ENCODE results near the gene METTL21A. TPM values are rescaled to one million over a fixed set of nuclear protein-coding genes. Genes with fewer than 3 reads are reported as not detected.
A peak's percentile ranks its signal among the peaks of the same experiment; 100 is the strongest.

METTL21A gene
- total RNA-seq, 2 experiments from 2014 or later: 10.8 to 11.9 TPM

DNA sequence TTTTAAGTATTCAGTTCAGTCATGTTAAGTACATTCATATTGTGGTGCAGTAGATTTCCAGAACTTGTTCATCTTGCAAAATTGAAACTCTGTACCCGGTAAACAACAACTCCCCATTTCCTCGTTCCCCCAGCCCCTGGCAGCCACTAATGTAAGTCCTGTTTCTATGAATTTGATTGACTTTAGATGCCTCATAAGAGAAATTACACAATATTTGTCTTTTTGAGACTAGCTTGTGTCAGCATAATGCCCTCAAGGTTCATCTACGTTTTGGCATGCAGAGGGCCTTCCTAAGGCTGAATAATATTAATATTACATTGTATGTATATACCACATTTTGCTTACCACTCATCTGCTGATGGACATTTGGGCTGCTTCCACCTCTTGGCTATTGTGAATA lies 30.9 kb downstream of the METTL21A start:
- intact Hi-C loops (cut with DNase I, micrococcal nuclease): no loop called here
- ChIA-PET POLR2A (interaction anchor here (0.6 kb wide), 1 partner anchor 69 kb away, joined by 3 read pairs; no protein-coding TSS in a partner anchor), CTCF (no interaction called here)
- peaks cover 85% of the 10 kb centered on the region for H3K36me3 Mint-ChIP-seq (ENCODE audit: low read depth)
- ATAC-seq (ENCODE audit: poor library complexity) (no peak), DNase-seq (no peak)
- no peak overlapping the region for H3K4me3 ChIP-seq (ENCODE audit: low read length)
- no peaks in the 10 kb centered on the region for H3K27me3 ChIP-seq (ENCODE audit: control insufficient read depth in 1 of 2, insufficient read depth in 2 of 2, low read length in 2 of 2)
- H3K27ac ChIP-seq (ENCODE audit: low read depth in 1 of 2, low read length in 2 of 2): no peak overlapping the region
- no peak overlapping the region for H3K4me3 Mint-ChIP-seq
- H3K9me3 Mint-ChIP-seq: peaks cover 6% of the 10 kb centered on the region
- H3K4me1 Mint-ChIP-seq (ENCODE audit: low read depth): peaks cover 8% of the 10 kb centered on the region
- TF ChIP-seq, protein P1, sequence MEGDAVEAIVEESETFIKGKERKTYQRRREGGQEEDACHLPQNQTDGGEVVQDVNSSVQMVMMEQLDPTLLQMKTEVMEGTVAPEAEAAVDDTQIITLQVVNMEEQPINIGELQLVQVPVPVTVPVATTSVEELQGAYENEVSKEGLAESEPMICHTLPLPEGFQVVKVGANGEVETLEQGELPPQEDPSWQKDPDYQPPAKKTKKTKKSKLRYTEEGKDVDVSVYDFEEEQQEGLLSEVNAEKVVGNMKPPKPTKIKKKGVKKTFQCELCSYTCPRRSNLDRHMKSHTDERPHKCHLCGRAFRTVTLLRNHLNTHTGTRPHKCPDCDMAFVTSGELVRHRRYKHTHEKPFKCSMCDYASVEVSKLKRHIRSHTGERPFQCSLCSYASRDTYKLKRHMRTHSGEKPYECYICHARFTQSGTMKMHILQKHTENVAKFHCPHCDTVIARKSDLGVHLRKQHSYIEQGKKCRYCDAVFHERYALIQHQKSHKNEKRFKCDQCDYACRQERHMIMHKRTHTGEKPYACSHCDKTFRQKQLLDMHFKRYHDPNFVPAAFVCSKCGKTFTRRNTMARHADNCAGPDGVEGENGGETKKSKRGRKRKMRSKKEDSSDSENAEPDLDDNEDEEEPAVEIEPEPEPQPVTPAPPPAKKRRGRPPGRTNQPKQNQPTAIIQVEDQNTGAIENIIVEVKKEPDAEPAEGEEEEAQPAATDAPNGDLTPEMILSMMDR (IDR thresholded peaks at IDR 0.05): no peak
- H3K27me3 Mint-ChIP-seq: no peaks in the 10 kb centered on the region
- peak overlapping the region; percentile 18 for H3K27ac Mint-ChIP-seq
- H3K4me1 ChIP-seq (ENCODE audit: insufficient read depth, low read length): no peaks in the 10 kb centered on the region
- H3K9me3 ChIP-seq (ENCODE audit: control insufficient read depth in 1 of 2, insufficient read depth in 1 of 2, low read length in 2 of 2): peaks cover 11 to 12% of the 10 kb centered on the region in 2 experiments
- peaks cover 67% of the 10 kb centered on the region for H3K36me3 ChIP-seq (ENCODE audit: insufficient read depth, low read length)

DNA sequence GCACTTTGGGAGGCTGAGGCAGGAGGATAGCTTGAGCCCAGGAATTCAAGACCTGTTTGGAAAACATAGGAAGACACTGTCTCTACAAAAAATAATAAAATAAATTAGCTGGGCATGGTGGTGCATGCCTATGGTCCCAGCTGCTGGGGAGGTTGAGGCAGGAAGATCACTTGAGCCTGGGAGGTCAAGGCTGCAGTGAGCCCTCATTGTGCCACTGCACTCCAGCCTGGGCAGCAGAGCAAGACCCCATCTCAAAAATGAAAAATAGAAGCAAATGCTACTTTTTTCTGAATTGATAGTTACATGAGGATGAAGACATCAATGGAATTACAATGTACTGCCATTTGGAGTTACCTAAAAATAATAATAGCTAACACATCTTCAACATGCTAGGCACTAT lies 31.9 kb downstream of the METTL21A start:
- Histone ChIP-seq H3K27ac (ENCODE audit: low read depth in 1 of 2, low read length in 2 of 2) (no peak overlapping the region), H3K27me3 (ENCODE audit: control insufficient read depth in 1 of 2, insufficient read depth in 2 of 2, low read length in 2 of 2) (no peaks in the 10 kb centered on the region), H3K4me3 (ENCODE audit: low read length) (no peak overlapping the region), H3K9me3 (ENCODE audit: control insufficient read depth in 1 of 2, insufficient read depth in 1 of 2, low read length in 2 of 2) (peaks cover 11 to 12% of the 10 kb centered on the region in 2 experiments), H3K36me3 (ENCODE audit: insufficient read depth, low read length) (peaks cover 75% of the 10 kb centered on the region), H3K4me1 (ENCODE audit: insufficient read depth, low read length) (no peaks in the 10 kb centered on the region)
- Mint-ChIP-seq H3K4me1 (ENCODE audit: low read depth) (peaks cover 12% of the 10 kb centered on the region), H3K27ac (no peak overlapping the region), H3K36me3 (ENCODE audit: low read depth) (peaks cover 90% of the 10 kb centered on the region), H3K27me3 (no peaks in the 10 kb centered on the region), H3K9me3 (peaks cover 6% of the 10 kb centered on the region), H3K4me3 (no peak overlapping the region)
- DNase-seq (no peak), ATAC-seq (ENCODE audit: poor library complexity) (no peak)
- intact Hi-C loops (cut with DNase I, micrococcal nuclease): no loop called here
- TF ChIP-seq, protein P1 (IDR thresholded peaks at IDR 0.05): no peak
- ChIA-PET POLR2A (interaction anchor here (1.5 kb wide), 1 partner anchor 32 kb away, joined by 5 read pairs; the partner anchor contains the start of gene METTL21A), CTCF (interaction anchor here (0.7 kb wide), 1 partner anchor 30 kb away, joined by 3 read pairs; no protein-coding TSS in a partner anchor)

DNA sequence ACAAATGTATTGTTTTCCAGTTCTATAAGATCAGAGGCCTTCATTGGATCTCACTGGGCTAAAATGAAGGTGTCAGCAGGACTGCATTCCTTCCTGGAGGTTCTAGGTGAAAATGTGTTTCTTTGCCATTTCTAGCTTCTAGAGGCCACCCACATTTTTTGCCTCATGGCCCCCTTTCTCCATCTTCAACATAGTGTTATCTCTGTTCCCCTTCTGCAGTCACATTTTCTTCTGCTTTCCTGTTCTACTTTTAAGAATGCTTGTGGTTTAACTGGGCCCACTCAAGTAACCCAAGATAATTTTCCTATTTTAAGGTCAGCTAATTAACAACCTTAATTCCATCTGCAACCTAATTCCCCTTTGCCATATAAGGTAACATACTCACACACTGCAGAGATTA lies 36.1 kb downstream of the METTL21A start:
- Histone ChIP-seq H3K4me1 (ENCODE audit: insufficient read depth, low read length) (no peaks in the 10 kb centered on the region), H3K27ac (ENCODE audit: low read depth in 1 of 2, low read length in 2 of 2) (no peak overlapping the region), H3K9me3 (ENCODE audit: control insufficient read depth in 1 of 2, insufficient read depth in 1 of 2, low read length in 2 of 2) (peaks cover 11 to 12% of the 10 kb centered on the region in 2 experiments), H3K4me3 (ENCODE audit: low read length) (no peak overlapping the region), H3K27me3 (ENCODE audit: control insufficient read depth in 1 of 2, insufficient read depth in 2 of 2, low read length in 2 of 2) (no peaks in the 10 kb centered on the region), H3K36me3 (ENCODE audit: insufficient read depth, low read length) (peaks cover 70% of the 10 kb centered on the region)
- no peak for ATAC-seq (ENCODE audit: poor library complexity)
- DNase-seq: no peak
- ChIA-PET CTCF (no interaction called here), POLR2A (no interaction called here)
- Mint-ChIP-seq H3K36me3 (ENCODE audit: low read depth) (peaks cover 93% of the 10 kb centered on the region), H3K27me3 (no peaks in the 10 kb centered on the region), H3K9me3 (peaks cover 6% of the 10 kb centered on the region), H3K4me3 (no peak overlapping the region), H3K27ac (peak overlapping the region; percentile 1), H3K4me1 (ENCODE audit: low read depth) (peaks cover 16% of the 10 kb centered on the region)
- TF ChIP-seq, protein P1 (IDR thresholded peaks at IDR 0.05): no peak
- intact Hi-C loops (cut with DNase I, micrococcal nuclease): no loop called here
